ENCODE measurements around the gene TMPO. TPM values are rescaled to one million over a fixed set of nuclear protein-coding genes. Genes with fewer than 3 reads are reported as not detected.

Gene TMPO, protein sequence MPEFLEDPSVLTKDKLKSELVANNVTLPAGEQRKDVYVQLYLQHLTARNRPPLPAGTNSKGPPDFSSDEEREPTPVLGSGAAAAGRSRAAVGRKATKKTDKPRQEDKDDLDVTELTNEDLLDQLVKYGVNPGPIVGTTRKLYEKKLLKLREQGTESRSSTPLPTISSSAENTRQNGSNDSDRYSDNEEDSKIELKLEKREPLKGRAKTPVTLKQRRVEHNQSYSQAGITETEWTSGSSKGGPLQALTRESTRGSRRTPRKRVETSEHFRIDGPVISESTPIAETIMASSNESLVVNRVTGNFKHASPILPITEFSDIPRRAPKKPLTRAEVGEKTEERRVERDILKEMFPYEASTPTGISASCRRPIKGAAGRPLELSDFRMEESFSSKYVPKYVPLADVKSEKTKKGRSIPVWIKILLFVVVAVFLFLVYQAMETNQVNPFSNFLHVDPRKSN
- 79.2 and 88.4 TPM in 2 replicates for total RNA-seq

DNA sequence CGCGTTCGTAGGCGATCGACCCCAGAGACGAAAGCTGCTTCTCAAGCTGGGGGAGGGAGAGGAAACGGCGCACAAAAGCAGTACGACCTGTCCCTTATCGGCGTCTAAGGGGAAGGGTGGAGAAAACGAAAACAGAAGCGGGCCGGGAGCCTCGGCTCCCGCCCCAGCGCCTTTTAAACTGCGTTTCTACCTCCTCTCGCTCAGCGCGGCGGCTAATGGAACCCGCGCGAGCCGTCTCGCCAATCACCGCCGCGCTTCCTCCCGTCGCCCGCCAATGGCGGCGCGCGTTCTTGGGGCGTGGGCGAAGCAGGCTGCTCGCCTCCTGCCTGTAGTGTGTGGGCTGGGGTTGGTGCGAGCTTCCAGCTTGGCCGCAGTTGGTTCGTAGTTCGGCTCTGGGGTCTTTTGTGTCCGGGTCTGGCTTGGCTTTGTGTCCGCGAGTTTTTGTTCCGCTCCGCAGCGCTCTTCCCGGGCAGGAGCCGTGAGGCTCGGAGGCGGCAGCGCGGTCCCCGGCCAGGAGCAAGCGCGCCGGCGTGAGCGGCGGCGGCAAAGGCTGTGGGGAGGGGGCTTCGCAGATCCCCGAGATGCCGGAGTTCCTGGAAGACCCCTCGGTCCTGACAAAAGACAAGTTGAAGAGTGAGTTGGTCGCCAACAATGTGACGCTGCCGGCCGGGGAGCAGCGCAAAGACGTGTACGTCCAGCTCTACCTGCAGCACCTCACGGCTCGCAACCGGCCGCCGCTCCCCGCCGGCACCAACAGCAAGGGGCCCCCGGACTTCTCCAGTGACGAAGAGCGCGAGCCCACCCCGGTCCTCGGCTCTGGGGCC lies at the start of gene TMPO:
TMPO (plus strand) TSS at position 304 of the 824 bp plus-strand sequence; CDS start at position 582, 278 bp downstream.

DNA sequence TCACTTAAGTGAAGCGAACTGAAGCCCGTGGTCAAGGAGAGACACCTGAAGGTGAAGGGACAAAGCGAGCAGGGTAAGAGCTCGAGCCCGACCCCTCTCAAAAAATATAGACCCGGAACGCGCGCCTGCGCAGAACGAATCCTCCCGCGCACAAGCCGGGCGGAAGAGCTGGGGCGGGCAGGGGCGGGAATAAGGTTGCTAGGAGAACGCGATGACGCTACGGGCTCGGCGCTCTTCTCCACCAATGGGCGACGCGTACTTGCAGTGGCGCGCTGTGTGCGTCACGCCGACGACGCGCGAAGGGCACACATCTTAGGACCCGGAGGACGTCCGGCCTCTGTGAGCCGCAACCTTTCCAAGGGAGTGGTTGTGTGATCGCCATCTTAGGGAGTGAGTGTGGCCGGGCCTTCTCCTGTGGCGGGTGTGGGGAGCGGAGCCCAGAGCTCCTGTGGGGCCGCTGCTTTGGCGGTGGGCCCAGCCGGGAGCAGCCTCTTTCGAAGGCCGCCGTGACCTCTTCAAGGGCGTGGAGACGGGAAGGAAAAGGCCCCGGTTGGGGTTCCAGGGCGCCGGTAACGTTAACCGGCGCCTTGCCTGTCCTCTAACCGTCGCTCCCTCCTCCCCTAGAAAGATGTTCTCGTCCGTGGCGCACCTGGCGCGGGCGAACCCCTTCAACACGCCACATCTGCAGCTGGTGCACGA lies 78.1 kb downstream of the TMPO start, which contains the start of gene SLC25A3:
SLC25A3 (plus strand) TSS at position 336 of the 699 bp plus-strand sequence; CDS start at position 629, 293 bp downstream.

Small RNA genes within 50 kb of the gene (small RNA-seq; reads per million reads assigned to genes)
- gene SNORA53, result 20.7 reads per million, percentile 95 among the genes with 10 or more reads in this experiment

Other genes starting within 250 kb of the TMPO start
- gene SLC25A3, start 78.1 kb downstream of the TMPO start, total RNA-seq, result 856 and 916 TPM in 2 replicates
- gene IKBIP, start 129.2 kb downstream of the TMPO start, total RNA-seq, result 74.7 and 77.1 TPM in 2 replicates
- gene APAF1, start 129.7 kb downstream of the TMPO start, total RNA-seq, result 24.0 and 28.9 TPM in 2 replicates

Measured in articular chondrocyte of knee joint (primary cell).